ENCODE results near the gene PEAK1.

- TF ChIP-seq CTCF (conservative IDR thresholded peaks at IDR 0.05; ENCODE audit: low read depth, low read length) (no peak), EZH2 (IDR thresholded peaks at IDR 0.05; ENCODE audit: borderline replicate concordance, low read depth, low read length, poor library complexity, severe bottlenecking) (no peak)
Measured at GRCh38 chr15:77067691-77068367, 352.1 kb downstream of the PEAK1 start.
